Trophoblast cell (in vitro differentiated cells and primary cell): ENCODE data around the gene NIPBL.
"Not testable (repeated sequence)": the region's sequence is repeated elsewhere in the genome, so short reads cannot be mapped to it uniquely, and the experiment has no call there.

Experiments used
- DNase-seq, 2 donors: peaks; one replicate each; pipeline ENCODE4 v3.0.0-alpha.2; 2016
- H2AFZ ChIP-seq: 2 replicates; pipeline ENCODE4 v1.6.1; 2013; ENCODE audit warnings: low read length, moderate library complexity, mild to moderate bottlenecking; ENCODE audit not compliant: insufficient read depth, poor library complexity
- H2AK5ac ChIP-seq: 2 replicates; pipeline ENCODE4 v1.6.1; 2013; ENCODE audit warnings: mild to moderate bottlenecking, low read length
- H2BK120ac ChIP-seq: 2 replicates; pipeline ENCODE4 v1.6.1; 2013; ENCODE audit warnings: low read length, mild to moderate bottlenecking, moderate library complexity; ENCODE audit not compliant: insufficient read depth, poor library complexity
- H2BK12ac ChIP-seq: 2 replicates; pipeline ENCODE4 v1.6.1; 2013; ENCODE audit warnings: mild to moderate bottlenecking, low read length, moderate library complexity
- H2BK5ac ChIP-seq: 2 replicates; pipeline ENCODE4 v1.6.1; 2013; ENCODE audit warnings: low read length, low read depth, moderate library complexity, mild to moderate bottlenecking; ENCODE audit not compliant: poor library complexity
- H3K14ac ChIP-seq: 2 replicates; pipeline ENCODE4 v1.6.1; 2013; ENCODE audit warnings: mild to moderate bottlenecking, low read length
- H3K18ac ChIP-seq: 2 replicates; pipeline ENCODE4 v1.6.1; 2013; ENCODE audit warnings: mild to moderate bottlenecking, low read length
- H3K23ac ChIP-seq: 2 replicates; pipeline ENCODE4 v1.6.1; 2013; ENCODE audit warnings: low read length
- H3K27ac ChIP-seq: 2 replicates; pipeline ENCODE4 v1.5.1; 2013; ENCODE audit warnings: low read depth, mild to moderate bottlenecking, inconsistent platforms, low read length, moderate library complexity
- H3K27me3 ChIP-seq: 2 replicates; pipeline ENCODE4 v1.6.1; 2013; ENCODE audit warnings: inconsistent platforms, mild to moderate bottlenecking, low read length, moderate library complexity; ENCODE audit not compliant: insufficient read depth
- H3K36me3 ChIP-seq, 2 experiments: 1 replicate in 1 of 2; 2 replicates in 1 of 2; pipeline ENCODE4 v1.6.1; 2013; ENCODE audit warnings: low read length in 2 of 2, mild to moderate bottlenecking in 2 of 2, moderate library complexity in 1 of 2; ENCODE audit not compliant: insufficient read depth in 2 of 2, control insufficient read depth in 1 of 2
- H3K4ac ChIP-seq: 2 replicates; pipeline ENCODE4 v1.6.1; 2013; ENCODE audit warnings: low read depth, mild to moderate bottlenecking, low read length, moderate library complexity
- H3K4me1 ChIP-seq, 2 experiments: 1 replicate in 1 of 2; 2 replicates in 1 of 2; pipeline ENCODE4 v1.6.1; 2013; ENCODE audit warnings: low read length in 2 of 2, mild to moderate bottlenecking in 2 of 2, moderate library complexity in 1 of 2; ENCODE audit not compliant: insufficient read depth in 2 of 2, control insufficient read depth in 1 of 2
- H3K4me2 ChIP-seq: 2 replicates; pipeline ENCODE4 v1.6.1; 2013; ENCODE audit warnings: inconsistent platforms, mild to moderate bottlenecking, low read length, moderate library complexity
- H3K4me3 ChIP-seq: 2 replicates; pipeline ENCODE4 v1.5.1; 2013; ENCODE audit warnings: mild to moderate bottlenecking, low read depth, low read length, inconsistent platforms
- H3K79me1 ChIP-seq: one replicate; pipeline ENCODE4 v1.6.1; 2013; ENCODE audit warnings: low read length
- H3K79me2 ChIP-seq: 2 replicates; pipeline ENCODE4 v1.6.1; 2013; ENCODE audit warnings: low read length, mild to moderate bottlenecking; ENCODE audit not compliant: control insufficient read depth, insufficient read depth, poor library complexity
- H3K9ac ChIP-seq: 2 replicates; pipeline ENCODE4 v1.6.1; 2013; ENCODE audit warnings: mild to moderate bottlenecking, low read length
- H3K9me3 ChIP-seq: 2 replicates; pipeline ENCODE4 v1.6.1; 2013; ENCODE audit warnings: low read depth, mild to moderate bottlenecking, control low read depth, inconsistent platforms, low read length; ENCODE audit not compliant: insufficient read depth
- H4K12ac ChIP-seq: 2 replicates; pipeline ENCODE4 v1.6.1; 2013; ENCODE audit warnings: low read depth, mild to moderate bottlenecking, low read length, moderate library complexity
- H4K8ac ChIP-seq: 2 replicates; pipeline ENCODE4 v1.6.1; 2013; ENCODE audit warnings: low read depth, mild to moderate bottlenecking, low read length, moderate library complexity
- H4K91ac ChIP-seq: one replicate; pipeline ENCODE4 v1.6.1; 2013; ENCODE audit warnings: low read depth, mild to moderate bottlenecking, low read length, moderate library complexity
- WGBS: extraction: QIAGEN DNeasy Blood & Tissue Kit; methylation state at CpG from one replicate; pipeline ENCODE4 v1.1.7; 2013; ENCODE audit warnings: missing lambda C conversion rate; ENCODE audit not compliant: insufficient read length, insufficient coverage; ENCODE audit errors: extremely low coverage; 5-methylcytosine and 5-hydroxymethylcytosine counted together

NIPBL gene

DNA sequence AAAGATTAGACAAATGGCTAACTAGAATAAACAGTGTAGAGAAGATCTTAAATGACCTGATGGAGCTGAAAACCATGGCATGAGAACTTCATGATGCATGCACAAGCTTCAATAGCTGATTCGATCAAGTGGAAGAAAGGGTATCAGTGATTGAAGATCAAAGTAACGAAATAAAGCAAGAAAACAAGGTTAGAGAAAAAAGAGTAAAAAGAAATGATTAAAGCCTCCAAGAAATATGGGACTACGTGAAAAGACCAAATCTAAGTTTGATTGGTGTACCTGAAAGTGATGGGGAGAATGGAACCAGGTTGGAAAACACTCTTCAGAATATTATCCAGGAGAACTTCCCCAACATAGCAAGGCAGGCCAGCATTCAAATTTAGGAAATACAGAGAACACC, 28.0 kb upstream of the NIPBL start:
- not testable (repeated sequence) for H3K9ac ChIP-seq, H4K91ac ChIP-seq, H3K4me2 ChIP-seq, H3K79me1 ChIP-seq, H2AFZ ChIP-seq, H3K4me1 ChIP-seq, H4K12ac ChIP-seq, H4K8ac ChIP-seq, H3K27me3 ChIP-seq, H3K79me2 ChIP-seq, DNase-seq, H3K27ac ChIP-seq, H3K9me3 ChIP-seq, H3K14ac ChIP-seq, H3K4me3 ChIP-seq, H3K23ac ChIP-seq, H3K4ac ChIP-seq, H3K36me3 ChIP-seq, H3K18ac ChIP-seq, H2BK5ac ChIP-seq, H2BK120ac ChIP-seq, H2AK5ac ChIP-seq, H2BK12ac ChIP-seq
- no CpG with 5 or more reads among the region's 3 CpGs for WGBS

DNA sequence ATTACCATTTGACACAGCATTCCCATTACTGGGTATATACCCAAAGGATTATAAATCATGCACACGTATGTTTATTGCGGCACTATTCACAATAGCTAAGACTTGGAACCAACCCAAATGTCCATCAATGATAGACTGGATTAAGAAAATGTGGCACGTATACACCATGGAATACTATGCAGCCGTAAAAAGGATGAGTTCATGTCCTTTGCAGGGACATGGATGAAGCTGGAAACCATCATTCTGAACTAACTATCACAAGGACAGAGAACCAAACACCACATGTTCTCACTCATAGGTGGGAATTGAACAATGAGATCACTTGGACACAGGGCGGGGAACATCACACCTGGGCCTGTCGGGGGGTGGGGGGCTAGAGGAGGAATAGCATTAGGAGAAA, 23.7 kb upstream of the NIPBL start:
- not testable (repeated sequence) for H3K9me3 ChIP-seq, H2BK12ac ChIP-seq, H2AFZ ChIP-seq, H3K4ac ChIP-seq, H3K79me2 ChIP-seq, H3K9ac ChIP-seq, H3K4me3 ChIP-seq, H4K91ac ChIP-seq, H2AK5ac ChIP-seq, DNase-seq, H3K14ac ChIP-seq, H3K18ac ChIP-seq, H3K27me3 ChIP-seq, H3K23ac ChIP-seq, H4K12ac ChIP-seq, H3K27ac ChIP-seq, H2BK120ac ChIP-seq, H4K8ac ChIP-seq, H3K36me3 ChIP-seq, H3K4me1 ChIP-seq, H2BK5ac ChIP-seq, H3K4me2 ChIP-seq, H3K79me1 ChIP-seq
- no CpG with 5 or more reads among the region's 6 CpGs for WGBS

DNA sequence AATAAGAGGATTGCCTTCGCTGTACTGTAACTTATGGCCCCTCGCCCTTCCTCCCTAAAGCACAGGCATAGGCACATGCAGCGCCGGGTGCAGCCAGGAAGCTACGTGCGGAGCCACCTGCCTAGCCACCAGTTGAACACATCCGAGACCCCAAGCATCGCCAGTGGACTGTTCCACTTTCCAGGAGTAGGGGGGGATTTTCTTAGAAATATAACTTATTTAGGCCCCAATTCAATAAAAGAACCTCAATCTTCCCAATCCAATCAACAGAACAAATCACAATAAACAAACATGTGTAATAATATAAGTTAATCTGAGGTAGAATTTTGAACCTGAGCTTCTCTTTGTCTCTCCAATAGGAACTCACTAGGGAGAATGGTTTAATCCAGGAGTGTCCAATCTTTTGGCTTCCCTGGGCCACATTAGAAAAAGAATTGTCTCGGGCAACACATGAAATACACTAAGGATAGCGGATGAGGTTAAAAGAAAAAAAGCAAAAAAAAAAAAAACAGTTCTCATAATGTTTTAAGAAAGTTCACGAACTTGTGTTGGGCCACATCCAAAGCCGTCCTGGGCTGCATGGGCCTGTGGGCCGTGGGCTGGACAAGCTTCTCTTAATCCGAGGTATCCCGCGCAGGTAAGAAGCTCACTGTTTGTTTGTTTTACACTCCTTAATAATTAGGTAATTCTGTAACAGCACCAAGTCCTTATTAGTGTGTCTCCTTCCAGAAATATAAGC, 22.0 kb upstream of the NIPBL start:
- H2BK5ac ChIP-seq: no peak overlapping the region
- H3K4me1 ChIP-seq: no peaks in the 10 kb centered on the region
- no peak overlapping the region for H3K9ac ChIP-seq
- H3K9me3 ChIP-seq: no peaks in the 10 kb centered on the region
- H4K8ac ChIP-seq: no peak overlapping the region
- no CpG with 5 or more reads among the region's 16 CpGs for WGBS
- no peak overlapping the region for H3K4ac ChIP-seq
- no peak overlapping the region for H3K4me2 ChIP-seq
- H3K79me1 ChIP-seq: no peaks in the 10 kb centered on the region
- no peak overlapping the region for H4K12ac ChIP-seq
- H4K91ac ChIP-seq: no peak overlapping the region
- no peak overlapping the region for H2BK12ac ChIP-seq
- no peaks in the 10 kb centered on the region for H3K36me3 ChIP-seq
- no peak for DNase-seq
- no peaks in the 10 kb centered on the region for H3K27me3 ChIP-seq
- no peak overlapping the region for H3K18ac ChIP-seq
- H2AFZ ChIP-seq: no peak overlapping the region
- H3K14ac ChIP-seq: no peak overlapping the region
- H2AK5ac ChIP-seq: no peak overlapping the region
- no peak overlapping the region for H3K4me3 ChIP-seq
- no peak overlapping the region for H2BK120ac ChIP-seq
- H3K23ac ChIP-seq: no peak overlapping the region
- H3K27ac ChIP-seq: no peak overlapping the region
- H3K79me2 ChIP-seq: no peaks in the 10 kb centered on the region

DNA sequence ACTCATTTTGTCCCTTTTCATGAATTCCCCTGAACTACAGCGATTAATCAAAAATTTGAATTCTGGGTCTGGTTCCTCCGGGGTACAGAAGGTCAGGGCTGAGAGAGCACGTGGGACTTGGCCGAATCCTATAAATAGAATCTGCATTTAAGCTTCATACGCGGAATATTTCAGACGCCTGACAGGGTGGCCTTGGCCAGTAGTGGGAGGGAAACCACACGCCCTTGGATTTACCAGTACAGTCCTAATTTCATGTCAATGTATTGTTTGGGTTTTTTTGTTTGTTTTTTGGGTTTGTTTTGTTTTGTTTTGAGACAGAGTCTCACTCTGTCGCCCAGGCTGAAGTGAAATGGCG, 21.5 kb upstream of the NIPBL start:
- H2AK5ac ChIP-seq: no peak overlapping the region
- no peak overlapping the region for H3K14ac ChIP-seq
- no peaks in the 10 kb centered on the region for H3K79me2 ChIP-seq
- H2BK12ac ChIP-seq: no peak overlapping the region
- no peak overlapping the region for H3K4me2 ChIP-seq
- H2AFZ ChIP-seq: no peak overlapping the region
- H4K91ac ChIP-seq: no peak overlapping the region
- no peaks in the 10 kb centered on the region for H3K9me3 ChIP-seq
- no peaks in the 10 kb centered on the region for H3K79me1 ChIP-seq
- H3K36me3 ChIP-seq: no peaks in the 10 kb centered on the region
- H3K27ac ChIP-seq: no peak overlapping the region
- H3K23ac ChIP-seq: no peak overlapping the region
- H4K12ac ChIP-seq: no peak overlapping the region
- H3K27me3 ChIP-seq: no peaks in the 10 kb centered on the region
- H3K4ac ChIP-seq: no peak overlapping the region
- no peak overlapping the region for H4K8ac ChIP-seq
- WGBS: no CpG with 5 or more reads among the region's 10 CpGs
- no peak overlapping the region for H2BK120ac ChIP-seq
- no peak overlapping the region for H3K18ac ChIP-seq
- H2BK5ac ChIP-seq: no peak overlapping the region
- no peaks in the 10 kb centered on the region for H3K4me1 ChIP-seq
- DNase-seq: no peak
- H3K9ac ChIP-seq: no peak overlapping the region
- H3K4me3 ChIP-seq: no peak overlapping the region
